HepG2 (cell line): Measurements from ENCODE around the gene UBE2H. TPM values are rescaled to one million over a fixed set of nuclear protein-coding genes. Genes with fewer than 3 reads are reported as not detected.

Experiments
- ATAC-seq: fragments of 200-7000 bp; cut with Tn5 transposase; 3 replicates; pipeline ENCODE4 v1.9.1; 2020; ENCODE audit warnings: mild to moderate bottlenecking, moderate library complexity
- BruUV-seq: library from RNA; stranded (reverse); fragments of 400-500 nt; replicated peaks from 2 replicates; lab custom pipeline; 2021; lab: Mats Ljungman, UMichigan
- CTCF ChIA-PET: fragments of 300-600 bp; formaldehyde crosslinking; extraction: SDS; loops from one replicate; lab custom pipeline; 2021; ENCODE audit warnings: low total read pairs, inconsistent platforms, low intra/inter-chr PET ratio; lab: Yijun Ruan, JAX
- POLR2A ChIA-PET: fragments of 350-600 bp; sonication (Branson Sonifier 250); formaldehyde crosslinking; loops from one replicate; lab custom pipeline; 2020; ENCODE audit warnings: antibody characterized with exemption, inconsistent platforms; lab: Yijun Ruan, JAX
- DNase-seq: peaks from one replicate; pipeline ENCODE4 v3.0.0-alpha.2; 2015; ENCODE audit warnings: low spot score
- FAIRE-seq: peaks from 3 replicates; lab custom pipeline; 2011; peaks lifted over from hg19 to GRCh38; lab: Jason Lieb, UNC
- H2AFZ ChIP-seq: one replicate; pipeline ENCODE4 v1.6.1; 2011; ENCODE audit warnings: low read length, inconsistent platforms
- H3K27ac ChIP-seq: fragments of 300-600 bp; 3 replicates; pipeline ENCODE4 v1.8.0; 2011; ENCODE audit warnings: mixed run types, mild to moderate bottlenecking, mixed read lengths, low read length, inconsistent platforms; ENCODE audit not compliant: insufficient read depth; ENCODE audit errors: extremely low read length
- H3K27me3 ChIP-seq, 2 experiments: fragments of 200-600 bp in 1 of 2; 2 replicates in 1 of 2; 3 replicates in 1 of 2; pipeline versions ENCODE4 v1.6.0 to v1.8.0; 2011; ENCODE audit warnings: low read length in 2 of 2, mild to moderate bottlenecking in 2 of 2, moderate library complexity in 2 of 2, inconsistent platforms in 1 of 2; ENCODE audit not compliant: insufficient read depth in 2 of 2, control insufficient read depth in 1 of 2
- H3K36me3 ChIP-seq, 2 experiments: fragments of 200-600 bp in 1 of 2; replicated peaks in 1 of 2; 2 replicates in 1 of 2; 3 replicates in 1 of 2; pipeline versions ENCODE4 v1.5.1 to v1.8.0; 2011; ENCODE audit warnings: low read length in 2 of 2, inconsistent platforms in 1 of 2; ENCODE audit not compliant: insufficient read depth in 2 of 2, control insufficient read depth in 1 of 2
- H3K4me1 ChIP-seq: 2 replicates; pipeline ENCODE4 v1.5.1; 2012; ENCODE audit warnings: low read length, inconsistent platforms; ENCODE audit not compliant: insufficient read depth
- H3K4me2 ChIP-seq: 2 replicates; pipeline ENCODE4 v1.6.0; 2011; ENCODE audit warnings: low read depth, low read length, inconsistent platforms
- H3K4me3 ChIP-seq, 3 experiments: fragments of 200-600 bp in 1 of 3; sonication (generic), shearing (Covaris generic) in 1 of 3; replicated peaks in 1 of 3; 2 replicates each; pipeline ENCODE4 v1.5.1; 2011 to 2016; ENCODE audit warnings: low read length in 3 of 3, inconsistent platforms in 2 of 3, low read depth in 2 of 3, mild to moderate bottlenecking in 2 of 3, control low read depth in 1 of 3, mixed read lengths in 1 of 3; ENCODE audit not compliant: insufficient read depth in 1 of 3
- H3K79me2 ChIP-seq: one replicate; pipeline ENCODE4 v1.6.1; 2011; ENCODE audit warnings: low read length, inconsistent platforms; ENCODE audit not compliant: insufficient read depth
- H3K9ac ChIP-seq: 2 replicates; pipeline ENCODE4 v1.6.0; 2011; ENCODE audit warnings: mild to moderate bottlenecking, low read depth, low read length, inconsistent platforms; ENCODE audit not compliant: insufficient read depth
- H3K9me3 ChIP-seq: 2 replicates; pipeline ENCODE4 v1.5.1; 2012; ENCODE audit warnings: mild to moderate bottlenecking, low read length
- H4K20me1 ChIP-seq: 2 replicates; pipeline ENCODE4 v1.6.0; 2011; ENCODE audit warnings: inconsistent platforms, mild to moderate bottlenecking, low read length, moderate library complexity; ENCODE audit not compliant: insufficient read depth
- HHEX ChIP-seq: IDR thresholded peaks from 2 replicates; pipeline ENCODE4 v1.6.1; 2016; ENCODE audit warnings: control low read depth
- KDM5B ChIP-seq: sonication (generic); formaldehyde crosslinking; IDR thresholded peaks from 2 replicates; pipeline ENCODE4 v1.4.0; 2020; ENCODE audit warnings: missing genetic modification reagents, mild to moderate bottlenecking, borderline replicate concordance
- KLF12 ChIP-seq: sonication (generic); formaldehyde crosslinking; IDR thresholded peaks from 2 replicates; pipeline ENCODE4 v1.4.0; 2020; ENCODE audit warnings: missing genetic modification reagents, borderline replicate concordance
- KLF6 ChIP-seq: IDR thresholded peaks from 2 replicates; pipeline ENCODE4 v1.8.0; 2016; ENCODE audit warnings: missing biosample characterization, missing genetic modification reagents
- LCORL ChIP-seq, 2 experiments: fragments of 450-650 bp in 1 of 2; sonication (generic) in 1 of 2; formaldehyde crosslinking in 1 of 2; IDR thresholded peaks; 2 replicates each; pipeline versions ENCODE4 v1.5.0 to v1.6.1; 2017 to 2020; ENCODE audit warnings: antibody characterized with exemption in 1 of 2, missing genetic modification reagents in 1 of 2
- MTA1 ChIP-seq: sonication (generic); formaldehyde crosslinking; IDR thresholded peaks from 2 replicates; pipeline ENCODE4 v1.4.0; 2020; ENCODE audit warnings: missing genetic modification reagents, mild to moderate bottlenecking, borderline replicate concordance
- RFXAP ChIP-seq: sonication (generic); formaldehyde crosslinking; IDR thresholded peaks from 2 replicates; pipeline ENCODE4 v1.4.0; 2020; ENCODE audit warnings: missing genetic modification reagents, borderline replicate concordance
- ZNF781 ChIP-seq: sonication (generic); formaldehyde crosslinking; IDR thresholded peaks from 2 replicates; pipeline ENCODE4 v1.5.1; 2020; ENCODE audit warnings: borderline replicate concordance, mild to moderate bottlenecking, missing genetic modification reagents; ENCODE audit errors: not compliant biosample characterization
- ZSCAN9 ChIP-seq: IDR thresholded peaks from 2 replicates; pipeline ENCODE4 v1.6.1; 2016; ENCODE audit warnings: borderline replicate concordance
- WGBS: methylation state at CpG from one replicate; pipeline ENCODE4 v1.1.6; 2017; ENCODE audit warnings: low lambda C conversion rate; 5-methylcytosine and 5-hydroxymethylcytosine counted together
- in situ Hi-C: cut with HindIII; loops from 2 replicates; pipeline ENCODE4 v1.10.0; 2017; ENCODE audit warnings: low pct_unique_long_range_greater_than_20kb; ENCODE audit not compliant: extremely low pct_ligation_motif_present
- intact Hi-C: fragments of 100-400 bp; cut with micrococcal nuclease; formaldehyde crosslinking; loops from one replicate; pipeline ENCODE4 v1.10.0; 2022; ENCODE audit not compliant: unreplicated experiment
- polyA plus RNA-seq, 8 experiments: library from polyadenylated mRNA; depleted of rRNA in 3 of 8; stranded (reverse) in 7 of 8; unstranded in 1 of 8; fragments of >200 nt; fragmentation: Illumina TruSeq in 4 of 8; extraction: Trizol in 4 of 8; gene quantifications; 2 replicates each; pipeline versions ENCODE4 v1.2.1 to v1.2.3, GENCODE V29; 2011 to 2016; ENCODE audit warnings: low read depth in 4 of 8, missing spikeins in 1 of 8, mixed read lengths in 1 of 8; ENCODE audit not compliant: insufficient read depth in 1 of 8
- total RNA-seq, 5 experiments: library from RNA; depleted of rRNA; stranded (reverse); fragments of >200 nt; fragmentation: Illumina TruSeq; extraction: Trizol; gene quantifications; 2 replicates each; pipeline ENCODE4 v1.2.3, GENCODE V29; 2016; ENCODE audit warnings: low read depth in 1 of 5
- TF ChIP-seq, protein P1 (sequence below): IDR thresholded peaks from 2 replicates; pipeline ENCODE4 v1.6.1; 2016; ENCODE audit warnings: control low read depth
- TF ChIP-seq, protein P2 (sequence below): sonication (generic); formaldehyde crosslinking; IDR thresholded peaks from 2 replicates; pipeline ENCODE4 v1.5.0; 2020; ENCODE audit warnings: mild to moderate bottlenecking, missing genetic modification reagents, borderline replicate concordance
- TF ChIP-seq, protein P3 (sequence below): sonication (generic); formaldehyde crosslinking; IDR thresholded peaks from 2 replicates; pipeline ENCODE4 v1.4.0; 2020; ENCODE audit warnings: missing genetic modification reagents, borderline replicate concordance

Gene UBE2H
- total and polyA plus RNA-seq, 2 of the 13 experiments (the other 11 are each of a cell fraction or from before 2014, with no cell fraction given), result 15.5 to 40.1 TPM

DNA sequence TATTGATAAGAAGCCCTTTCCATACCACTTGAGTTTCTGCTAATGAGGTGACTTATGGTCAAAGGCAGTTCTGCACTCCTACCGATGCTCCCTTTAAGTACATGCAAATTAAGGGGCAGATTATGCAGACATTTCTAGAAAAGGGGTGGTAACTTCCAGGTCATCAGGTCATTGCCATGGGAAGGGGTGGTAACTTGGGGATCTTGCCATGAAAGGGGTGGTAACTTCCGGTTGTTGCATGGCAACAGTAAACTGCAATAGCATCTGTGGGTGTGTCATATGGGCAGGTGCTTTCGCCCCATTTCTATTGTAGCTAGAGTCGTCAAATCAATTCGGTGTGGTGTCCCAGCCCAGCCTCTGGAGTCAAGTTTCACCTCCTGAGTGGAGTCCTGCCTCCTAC is 150.9 kb downstream of the UBE2H start:
- CTCF ChIA-PET, result no interaction called here
- intact Hi-C loops (no loop called here), in situ Hi-C loops (no loop called here)
- Histone ChIP-seq H3K4me1 (no peaks in the 10 kb centered on the region), H3K27me3 (peaks cover 5 to 33% of the 10 kb centered on the region in 2 experiments; a peak in 3 of 5 replicates), H3K4me2 (no peak overlapping the region), H2AFZ (no peak overlapping the region), H3K9ac (no peak overlapping the region), H3K79me2 (no peaks in the 10 kb centered on the region)
- POLR2A ChIA-PET, result no interaction called here
- DNase-seq (no peak), ATAC-seq (no peak)
- no TSS peak for BruUV-seq
- no peak for TF ChIP-seq ZSCAN9 (CRISPR knock-in tag)
- no peak for TF ChIP-seq RFXAP (CRISPR knock-in tag)
- TF ChIP-seq, protein P1, sequence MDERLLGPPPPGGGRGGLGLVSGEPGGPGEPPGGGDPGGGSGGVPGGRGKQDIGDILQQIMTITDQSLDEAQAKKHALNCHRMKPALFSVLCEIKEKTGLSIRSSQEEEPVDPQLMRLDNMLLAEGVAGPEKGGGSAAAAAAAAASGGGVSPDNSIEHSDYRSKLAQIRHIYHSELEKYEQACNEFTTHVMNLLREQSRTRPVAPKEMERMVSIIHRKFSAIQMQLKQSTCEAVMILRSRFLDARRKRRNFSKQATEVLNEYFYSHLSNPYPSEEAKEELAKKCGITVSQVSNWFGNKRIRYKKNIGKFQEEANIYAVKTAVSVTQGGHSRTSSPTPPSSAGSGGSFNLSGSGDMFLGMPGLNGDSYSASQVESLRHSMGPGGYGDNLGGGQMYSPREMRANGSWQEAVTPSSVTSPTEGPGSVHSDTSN (CRISPR knock-in tag), result no peak
- TF ChIP-seq, protein P2, sequence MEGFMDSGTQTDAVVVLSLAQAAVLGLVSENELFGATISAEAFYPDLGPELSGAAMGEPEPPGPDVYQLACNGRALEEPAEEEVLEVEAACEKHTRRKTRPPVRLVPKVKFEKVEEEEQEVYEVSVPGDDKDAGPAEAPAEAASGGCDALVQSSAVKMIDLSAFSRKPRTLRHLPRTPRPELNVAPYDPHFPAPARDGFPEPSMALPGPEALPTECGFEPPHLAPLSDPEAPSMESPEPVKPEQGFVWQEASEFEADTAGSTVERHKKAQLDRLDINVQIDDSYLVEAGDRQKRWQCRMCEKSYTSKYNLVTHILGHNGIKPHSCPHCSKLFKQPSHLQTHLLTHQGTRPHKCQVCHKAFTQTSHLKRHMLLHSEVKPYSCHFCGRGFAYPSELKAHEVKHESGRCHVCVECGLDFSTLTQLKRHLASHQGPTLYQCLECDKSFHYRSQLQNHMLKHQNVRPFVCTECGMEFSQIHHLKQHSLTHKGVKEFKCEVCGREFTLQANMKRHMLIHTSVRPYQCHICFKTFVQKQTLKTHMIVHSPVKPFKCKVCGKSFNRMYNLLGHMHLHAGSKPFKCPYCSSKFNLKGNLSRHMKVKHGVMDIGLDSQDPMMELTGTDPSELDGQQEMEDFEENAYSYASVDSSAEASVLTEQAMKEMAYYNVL, result no peak
- TF ChIP-seq, all 625 proteins: peak for 0
- no peak for FAIRE-seq
- no peaks in the 10 kb centered on the region for H4K20me1 ChIP-seq
- 48% methylated on average over 2 of the region's 5 CpGs for WGBS
- no peaks in the 10 kb centered on the region for H3K36me3 ChIP-seq
- no peak overlapping the region for H3K27ac ChIP-seq
- H3K4me3 ChIP-seq, result no peak overlapping the region
- no peaks in the 10 kb centered on the region for H3K9me3 ChIP-seq

GRCh38 chr7:129800901-129801300 is 151.9 kb downstream of the UBE2H start:
- H3K9me3 ChIP-seq, result no peaks in the 10 kb centered on the region
- H3K27me3 ChIP-seq, result peaks cover 5 to 33% of the 10 kb centered on the region in 2 experiments; a peak in 3 of 5 replicates
- H3K36me3 ChIP-seq, result no peaks in the 10 kb centered on the region
- BruUV-seq, result no TSS peak
- no peak for ATAC-seq
- in situ Hi-C loops, result no loop called here
- H3K27ac ChIP-seq, result no peak overlapping the region
- H3K4me3 ChIP-seq, result no peak overlapping the region
- H3K4me1 ChIP-seq, result peaks cover 3% of the 10 kb centered on the region; the same call in 1 of the 2 replicates
- POLR2A ChIA-PET, result no interaction called here
- intact Hi-C loops, result no loop called here
- DNase-seq, result no peak
- H3K9ac ChIP-seq, result no peak overlapping the region
- H3K4me2 ChIP-seq, result no peak overlapping the region
- CTCF ChIA-PET, result no interaction called here
- no peaks in the 10 kb centered on the region for H3K79me2 ChIP-seq
- H2AFZ ChIP-seq, result no peak overlapping the region
- no peak for FAIRE-seq
- no peaks in the 10 kb centered on the region for H4K20me1 ChIP-seq
- WGBS, result 5% methylated on average over 6 of the region's 7 CpGs
- no peak for TF ChIP-seq ZNF781 (CRISPR knock-in tag)
- TF ChIP-seq LCORL (IDR thresholded peaks at IDR 0.05), result no peak
- no peak for TF ChIP-seq LCORL (CRISPR knock-in tag; IDR thresholded peaks at IDR 0.05)
- no peak for TF ChIP-seq KLF6 (CRISPR knock-in tag)
- no peak for TF ChIP-seq MTA1 (CRISPR knock-in tag)
- no peak for TF ChIP-seq KLF12 (CRISPR knock-in tag)
- TF ChIP-seq HHEX (CRISPR knock-in tag), result no peak
- TF ChIP-seq, protein P3, sequence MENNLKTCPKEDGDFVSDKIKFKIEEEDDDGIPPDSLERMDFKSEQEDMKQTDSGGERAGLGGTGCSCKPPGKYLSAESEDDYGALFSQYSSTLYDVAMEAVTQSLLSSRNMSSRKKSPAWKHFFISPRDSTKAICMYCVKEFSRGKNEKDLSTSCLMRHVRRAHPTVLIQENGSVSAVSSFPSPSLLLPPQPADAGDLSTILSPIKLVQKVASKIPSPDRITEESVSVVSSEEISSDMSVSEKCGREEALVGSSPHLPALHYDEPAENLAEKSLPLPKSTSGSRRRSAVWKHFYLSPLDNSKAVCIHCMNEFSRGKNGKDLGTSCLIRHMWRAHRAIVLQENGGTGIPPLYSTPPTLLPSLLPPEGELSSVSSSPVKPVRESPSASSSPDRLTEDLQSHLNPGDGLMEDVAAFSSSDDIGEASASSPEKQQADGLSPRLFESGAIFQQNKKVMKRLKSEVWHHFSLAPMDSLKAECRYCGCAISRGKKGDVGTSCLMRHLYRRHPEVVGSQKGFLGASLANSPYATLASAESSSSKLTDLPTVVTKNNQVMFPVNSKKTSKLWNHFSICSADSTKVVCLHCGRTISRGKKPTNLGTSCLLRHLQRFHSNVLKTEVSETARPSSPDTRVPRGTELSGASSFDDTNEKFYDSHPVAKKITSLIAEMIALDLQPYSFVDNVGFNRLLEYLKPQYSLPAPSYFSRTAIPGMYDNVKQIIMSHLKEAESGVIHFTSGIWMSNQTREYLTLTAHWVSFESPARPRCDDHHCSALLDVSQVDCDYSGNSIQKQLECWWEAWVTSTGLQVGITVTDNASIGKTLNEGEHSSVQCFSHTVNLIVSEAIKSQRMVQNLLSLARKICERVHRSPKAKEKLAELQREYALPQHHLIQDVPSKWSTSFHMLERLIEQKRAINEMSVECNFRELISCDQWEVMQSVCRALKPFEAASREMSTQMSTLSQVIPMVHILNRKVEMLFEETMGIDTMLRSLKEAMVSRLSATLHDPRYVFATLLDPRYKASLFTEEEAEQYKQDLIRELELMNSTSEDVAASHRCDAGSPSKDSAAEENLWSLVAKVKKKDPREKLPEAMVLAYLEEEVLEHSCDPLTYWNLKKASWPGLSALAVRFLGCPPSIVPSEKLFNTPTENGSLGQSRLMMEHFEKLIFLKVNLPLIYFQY (CRISPR knock-in tag), result no peak
- TF ChIP-seq KDM5B, result no peak
